ENCODE measurements around the gene SPTB.
A peak's percentile ranks its signal among the peaks of the same experiment; 100 is the strongest.

Gene SPTB

DNA sequence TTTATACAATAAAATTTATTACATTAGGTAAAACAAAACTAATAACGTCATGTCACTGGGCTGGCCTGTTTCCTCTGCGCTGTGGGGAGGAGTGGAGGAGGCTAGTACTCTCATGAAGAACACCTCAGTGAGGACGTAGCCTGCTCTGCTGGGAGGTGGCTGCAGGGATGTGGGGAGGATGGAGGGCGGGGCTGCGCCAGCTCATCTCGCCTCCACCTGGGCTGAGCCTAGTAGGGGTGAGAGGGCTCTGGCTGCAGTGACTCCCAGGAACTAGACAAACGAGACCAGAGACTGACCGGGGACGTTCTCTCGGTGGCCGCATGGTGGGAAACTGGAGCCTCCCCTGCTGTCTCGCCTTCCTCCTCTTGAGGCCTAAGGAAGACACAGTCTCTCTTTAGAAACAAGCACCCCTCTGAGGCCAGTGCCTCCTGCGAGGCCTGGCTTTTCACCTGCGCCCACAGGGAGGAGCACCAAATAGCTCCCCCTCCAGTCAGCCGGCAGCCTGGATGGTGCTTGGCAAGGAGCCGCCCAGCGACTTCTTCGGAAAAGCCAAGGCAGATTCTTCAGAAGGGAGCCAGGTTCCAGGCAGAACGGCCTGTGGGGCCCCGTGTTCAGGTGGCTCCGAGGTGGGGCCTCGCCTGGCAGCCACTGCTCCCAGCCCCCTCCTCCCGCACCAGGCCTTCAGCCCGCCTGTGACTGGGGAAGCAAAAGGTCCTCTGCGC is 113.1 kb downstream of the SPTB start:
- TF ChIP-seq TAF1 (IDR thresholded peaks at IDR 0.05; ENCODE audit: low read depth) (no peak), CEBPB (IDR thresholded peaks at IDR 0.05) (no peak), NFIC (IDR thresholded peaks at IDR 0.05) (no peak)
- TF ChIP-seq, protein P1, sequence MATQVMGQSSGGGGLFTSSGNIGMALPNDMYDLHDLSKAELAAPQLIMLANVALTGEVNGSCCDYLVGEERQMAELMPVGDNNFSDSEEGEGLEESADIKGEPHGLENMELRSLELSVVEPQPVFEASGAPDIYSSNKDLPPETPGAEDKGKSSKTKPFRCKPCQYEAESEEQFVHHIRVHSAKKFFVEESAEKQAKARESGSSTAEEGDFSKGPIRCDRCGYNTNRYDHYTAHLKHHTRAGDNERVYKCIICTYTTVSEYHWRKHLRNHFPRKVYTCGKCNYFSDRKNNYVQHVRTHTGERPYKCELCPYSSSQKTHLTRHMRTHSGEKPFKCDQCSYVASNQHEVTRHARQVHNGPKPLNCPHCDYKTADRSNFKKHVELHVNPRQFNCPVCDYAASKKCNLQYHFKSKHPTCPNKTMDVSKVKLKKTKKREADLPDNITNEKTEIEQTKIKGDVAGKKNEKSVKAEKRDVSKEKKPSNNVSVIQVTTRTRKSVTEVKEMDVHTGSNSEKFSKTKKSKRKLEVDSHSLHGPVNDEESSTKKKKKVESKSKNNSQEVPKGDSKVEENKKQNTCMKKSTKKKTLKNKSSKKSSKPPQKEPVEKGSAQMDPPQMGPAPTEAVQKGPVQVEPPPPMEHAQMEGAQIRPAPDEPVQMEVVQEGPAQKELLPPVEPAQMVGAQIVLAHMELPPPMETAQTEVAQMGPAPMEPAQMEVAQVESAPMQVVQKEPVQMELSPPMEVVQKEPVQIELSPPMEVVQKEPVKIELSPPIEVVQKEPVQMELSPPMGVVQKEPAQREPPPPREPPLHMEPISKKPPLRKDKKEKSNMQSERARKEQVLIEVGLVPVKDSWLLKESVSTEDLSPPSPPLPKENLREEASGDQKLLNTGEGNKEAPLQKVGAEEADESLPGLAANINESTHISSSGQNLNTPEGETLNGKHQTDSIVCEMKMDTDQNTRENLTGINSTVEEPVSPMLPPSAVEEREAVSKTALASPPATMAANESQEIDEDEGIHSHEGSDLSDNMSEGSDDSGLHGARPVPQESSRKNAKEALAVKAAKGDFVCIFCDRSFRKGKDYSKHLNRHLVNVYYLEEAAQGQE (IDR thresholded peaks at IDR 0.05; ENCODE audit: low read depth), result no peak

DNA sequence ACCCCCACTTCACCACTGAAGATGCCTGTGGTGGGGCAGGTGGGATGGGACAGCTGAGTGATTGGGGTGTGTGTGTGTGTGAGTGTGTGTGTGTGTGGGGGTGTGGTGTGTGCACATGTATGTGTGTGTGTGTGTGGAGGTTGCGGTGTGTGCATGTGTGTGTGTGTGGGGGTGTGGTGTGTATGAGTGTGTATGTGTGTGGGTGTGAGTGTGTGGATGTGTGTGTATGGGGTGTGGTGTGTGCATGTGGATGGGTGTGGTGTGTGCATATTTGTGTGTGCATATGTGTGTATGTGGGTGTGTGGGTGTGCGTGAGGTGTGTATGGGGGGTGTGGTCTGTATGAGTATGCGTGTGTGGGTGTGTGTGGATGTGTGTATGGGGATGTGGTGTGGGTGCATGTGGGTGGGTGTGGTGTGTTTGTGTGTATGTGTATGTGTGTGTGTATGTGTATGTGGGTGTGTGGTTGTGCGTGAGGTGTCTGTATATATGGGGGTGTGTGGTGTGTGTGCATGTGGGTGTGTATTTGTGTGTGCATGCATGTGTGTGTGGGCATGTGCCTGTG is 113.9 kb downstream of the SPTB start:
- TF ChIP-seq NFIC (IDR thresholded peaks at IDR 0.05) (no peak), TAF1 (IDR thresholded peaks at IDR 0.05; ENCODE audit: low read depth) (no peak), YY1 (IDR thresholded peaks at IDR 0.05; ENCODE audit: low read depth) (no peak), CEBPB (IDR thresholded peaks at IDR 0.05) (no peak), TCF12 (IDR thresholded peaks at IDR 0.05; ENCODE audit: low read depth) (no peak), TEAD4 (IDR thresholded peaks at IDR 0.05) (no peak), CREB1 (IDR thresholded peaks at IDR 0.05; ENCODE audit: low read depth) (no peak), ZBTB7A (IDR thresholded peaks at IDR 0.05; ENCODE audit: low read depth) (no peak), EP300 (IDR thresholded peaks at IDR 0.05; ENCODE audit: borderline replicate concordance) (no peak)
- TF ChIP-seq, protein P1 (IDR thresholded peaks at IDR 0.05; ENCODE audit: low read depth), result no peak
- TF ChIP-seq, protein P2, sequence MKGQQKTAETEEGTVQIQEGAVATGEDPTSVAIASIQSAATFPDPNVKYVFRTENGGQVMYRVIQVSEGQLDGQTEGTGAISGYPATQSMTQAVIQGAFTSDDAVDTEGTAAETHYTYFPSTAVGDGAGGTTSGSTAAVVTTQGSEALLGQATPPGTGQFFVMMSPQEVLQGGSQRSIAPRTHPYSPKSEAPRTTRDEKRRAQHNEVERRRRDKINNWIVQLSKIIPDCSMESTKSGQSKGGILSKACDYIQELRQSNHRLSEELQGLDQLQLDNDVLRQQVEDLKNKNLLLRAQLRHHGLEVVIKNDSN (IDR thresholded peaks at IDR 0.05), result no peak

DNA sequence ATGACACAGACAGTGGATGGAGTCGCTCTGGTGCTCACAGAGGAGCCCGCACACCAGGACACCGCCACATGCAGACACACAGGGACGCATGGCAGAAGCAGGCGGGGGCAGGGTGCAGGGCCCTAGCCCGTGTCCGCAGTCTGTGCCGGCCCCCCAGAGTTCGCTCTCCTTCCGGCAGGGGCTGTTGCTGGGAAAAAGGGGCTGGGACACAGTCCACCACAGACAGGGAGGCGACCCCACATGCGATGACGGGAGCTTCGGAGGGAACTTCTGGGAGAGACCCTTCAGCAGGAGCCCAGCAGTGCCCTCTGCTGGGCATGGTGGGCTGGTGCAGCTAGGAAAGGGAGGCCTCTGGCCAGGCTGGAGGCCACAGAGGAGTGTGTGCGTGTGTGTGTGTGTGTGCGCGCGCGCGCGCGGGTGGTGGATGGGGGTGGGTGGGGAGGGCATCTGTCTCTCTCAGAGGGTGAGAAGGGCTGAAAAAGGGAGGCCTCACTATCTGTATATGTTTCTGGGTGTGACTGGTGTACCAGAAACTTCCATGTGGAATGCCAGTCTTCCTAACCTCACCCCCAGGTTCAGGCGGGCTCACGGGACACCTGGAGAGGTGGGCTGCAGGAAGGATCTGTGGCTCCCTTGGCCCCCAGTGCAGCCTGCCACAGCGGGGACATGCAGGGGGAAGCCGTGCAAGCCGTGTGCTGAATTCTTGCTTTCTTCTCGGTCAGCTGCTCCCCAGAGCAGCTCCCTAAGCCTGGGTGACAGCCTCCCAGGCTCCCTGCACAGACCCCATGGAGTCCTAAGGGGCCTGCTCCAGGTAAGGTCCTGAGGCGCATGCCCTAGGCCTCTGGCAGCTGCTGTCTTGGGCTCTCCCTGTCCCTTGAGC is 114.8 kb downstream of the SPTB start:
- 0 out of 2 replicates have a peak, but pooled peaks have one; percentile 23 for TF ChIP-seq EP300 (IDR thresholded peaks at IDR 0.05; ENCODE audit: borderline replicate concordance)
- no peak for TF ChIP-seq FOXM1 (IDR thresholded peaks at IDR 0.05; ENCODE audit: borderline replicate concordance, low read depth)
- TF ChIP-seq TAF1 (IDR thresholded peaks at IDR 0.05; ENCODE audit: low read depth), result 0 out of 2 replicates have a peak, but pooled peaks have one; percentile 23
- no peak for TF ChIP-seq YY1 (IDR thresholded peaks at IDR 0.05; ENCODE audit: low read depth)
- peak; percentile 54; the same call in 1 of the 2 replicates for TF ChIP-seq ZBTB7A (IDR thresholded peaks at IDR 0.05; ENCODE audit: low read depth)
- TF ChIP-seq TCF12 (IDR thresholded peaks at IDR 0.05; ENCODE audit: low read depth), result 0 out of 2 replicates have a peak, but pooled peaks have one; percentile 37
- peak; percentile 86 for TF ChIP-seq RAD21 (IDR thresholded peaks at IDR 0.05; ENCODE audit: low read depth)
- TF ChIP-seq, protein P3, sequence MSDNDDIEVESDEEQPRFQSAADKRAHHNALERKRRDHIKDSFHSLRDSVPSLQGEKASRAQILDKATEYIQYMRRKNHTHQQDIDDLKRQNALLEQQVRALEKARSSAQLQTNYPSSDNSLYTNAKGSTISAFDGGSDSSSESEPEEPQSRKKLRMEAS (IDR thresholded peaks at IDR 0.05), result peak; percentile 75

DNA sequence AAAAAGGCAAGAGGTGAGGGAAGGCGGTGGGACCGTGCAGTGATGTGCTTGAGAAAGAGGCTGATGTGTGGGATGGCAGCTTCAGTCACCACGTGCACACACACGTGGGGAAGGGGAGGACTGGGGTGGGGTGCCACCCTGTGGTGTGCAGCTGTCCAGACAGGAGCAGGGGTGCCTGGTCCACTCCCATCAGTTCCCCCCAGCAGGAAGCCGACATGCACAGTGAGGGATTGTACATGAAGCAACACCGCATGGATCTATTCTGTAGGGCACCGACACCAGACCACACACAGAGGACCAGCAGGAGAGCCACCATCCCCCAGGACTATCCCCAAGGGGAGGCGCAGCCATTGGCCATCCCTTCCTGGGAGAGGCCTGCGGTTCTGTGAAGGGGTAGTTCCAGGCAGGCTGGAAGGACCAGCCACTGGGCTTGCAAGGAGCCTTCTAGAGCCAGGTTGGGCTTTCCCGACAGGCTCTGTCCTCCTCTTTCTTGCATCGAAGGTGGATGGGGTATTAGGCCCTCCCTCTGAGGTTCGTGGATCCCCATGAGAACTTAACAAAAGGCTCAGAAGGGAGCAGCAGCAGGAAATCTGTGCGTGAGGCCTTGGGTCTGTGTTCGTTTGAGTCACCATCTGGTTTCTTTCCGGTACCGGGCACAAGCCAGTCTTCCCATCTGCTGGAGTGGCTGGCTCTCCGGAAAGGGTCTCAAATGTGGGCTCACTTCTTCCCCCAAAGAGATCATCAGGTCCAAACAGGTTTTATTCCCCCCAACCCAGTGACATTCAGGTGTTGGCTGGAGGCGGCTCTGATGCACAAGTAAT is 115.7 kb downstream of the SPTB start:
- TF ChIP-seq EGR1 (IDR thresholded peaks at IDR 0.05), result no peak
- TF ChIP-seq, protein P1 (IDR thresholded peaks at IDR 0.05; ENCODE audit: low read depth), result no peak
- no peak for TF ChIP-seq NFIC (IDR thresholded peaks at IDR 0.05)
- no peak for TF ChIP-seq ZBTB7A (IDR thresholded peaks at IDR 0.05; ENCODE audit: low read depth)
- no peak for TF ChIP-seq CREB1 (IDR thresholded peaks at IDR 0.05; ENCODE audit: low read depth)
- TF ChIP-seq TCF12 (IDR thresholded peaks at IDR 0.05; ENCODE audit: low read depth), result no peak
- TF ChIP-seq, protein P3 (IDR thresholded peaks at IDR 0.05), result peak; percentile 17; the same call in 1 of the 2 replicates

Measured in Ishikawa (cell line).